Esophagus squamous epithelium (tissue), 5 donors: ENCODE data around the gene MEIS1. TPM values are rescaled to one million over a fixed set of nuclear protein-coding genes. Genes with fewer than 3 reads are reported as not detected.

Experiments
- DNase-seq: peaks from one replicate; lab custom pipeline; 2025; lab: John Stamatoyannopoulos, UW
- H3K27ac ChIP-seq, 4 donors: fragments of 200-600 bp; sonication (generic); one replicate each; pipeline ENCODE4 v1.5.1; 2016 to 2019; ENCODE audit warnings: mild to moderate bottlenecking in 1 of 4
- H3K27me3 ChIP-seq, 4 donors: fragments of 200-600 bp; sonication (generic); 1 replicate in 3 of 4; 2 replicates in 1 of 4; pipeline versions ENCODE4 v1.5.1 to v1.6.0; 2017 to 2021; ENCODE audit warnings: antibody characterized with exemption in 1 of 4
- H3K36me3 ChIP-seq, 3 donors: fragments of 200-600 bp; sonication (generic); one replicate each; pipeline ENCODE4 v1.5.1; 2016 to 2019
- H3K4me1 ChIP-seq, 3 donors: fragments of 200-600 bp; sonication (generic); one replicate each; pipeline ENCODE4 v1.5.1; 2017 to 2019
- H3K4me3 ChIP-seq, 4 donors: fragments of 200-600 bp; sonication (generic); 1 replicate in 3 of 4; 2 replicates in 1 of 4; pipeline ENCODE4 v1.5.1; 2016 to 2019; ENCODE audit warnings: mild to moderate bottlenecking in 2 of 4, moderate library complexity in 1 of 4
- H3K9me3 ChIP-seq, 3 donors: fragments of 200-600 bp; sonication (generic); one replicate each; pipeline ENCODE4 v1.5.1; 2016 to 2019
- POLR2A ChIP-seq, 4 donors: fragments of 450-650 bp; IDR thresholded peaks; one replicate each; pipeline ENCODE4 v1.6.1; 2017; ENCODE audit warnings: antibody characterized with exemption in 4 of 4, mild to moderate bottlenecking in 4 of 4, moderate library complexity in 3 of 4
- WGBS, 2 donors: methylation state at CpG; one replicate each; pipeline ENCODE4 v1.1.5; 2018; 5-methylcytosine and 5-hydroxymethylcytosine counted together
- intact Hi-C: fragments of 100-400 bp; cut with DNase I; formaldehyde crosslinking; loops from one replicate; pipeline ENCODE4 v1.15.0; 2022
- total RNA-seq, 4 donors: library from RNA; depleted of rRNA; stranded (reverse); fragments of >200 nt; gene quantifications; one replicate each; pipeline ENCODE4 v1.1.0, GENCODE V29; 2016
- TF ChIP-seq, protein P1 (sequence below), 6 experiments: fragments of 450-650 bp in 4 of 6; fragments of 200-600 bp in 2 of 6; sonication (generic) in 2 of 6; IDR thresholded peaks; one replicate each; pipeline ENCODE4 v1.5.1; 2016 to 2019; ENCODE audit warnings: antibody characterized with exemption in 6 of 6, mild to moderate bottlenecking in 4 of 6, moderate library complexity in 4 of 6
- donor health status: DM: yes; HTN: yes; CAD: no.

Gene MEIS1
- total RNA-seq, 4 donors from 2014 or later, result 17.8 to 56.1 (median 28.5) TPM

- peaks cover 0 to 38% (median 9%) of the 10 kb centered on the region in 3 donors for H3K4me1 ChIP-seq
- 83 to 93% methylated on average over 1 of the region's 1 CpG for WGBS, 2 donors
- DNase-seq, result no peak
- TF ChIP-seq POLR2A (IDR thresholded peaks at IDR 0.05), result no peak
- TF ChIP-seq, protein P1, sequence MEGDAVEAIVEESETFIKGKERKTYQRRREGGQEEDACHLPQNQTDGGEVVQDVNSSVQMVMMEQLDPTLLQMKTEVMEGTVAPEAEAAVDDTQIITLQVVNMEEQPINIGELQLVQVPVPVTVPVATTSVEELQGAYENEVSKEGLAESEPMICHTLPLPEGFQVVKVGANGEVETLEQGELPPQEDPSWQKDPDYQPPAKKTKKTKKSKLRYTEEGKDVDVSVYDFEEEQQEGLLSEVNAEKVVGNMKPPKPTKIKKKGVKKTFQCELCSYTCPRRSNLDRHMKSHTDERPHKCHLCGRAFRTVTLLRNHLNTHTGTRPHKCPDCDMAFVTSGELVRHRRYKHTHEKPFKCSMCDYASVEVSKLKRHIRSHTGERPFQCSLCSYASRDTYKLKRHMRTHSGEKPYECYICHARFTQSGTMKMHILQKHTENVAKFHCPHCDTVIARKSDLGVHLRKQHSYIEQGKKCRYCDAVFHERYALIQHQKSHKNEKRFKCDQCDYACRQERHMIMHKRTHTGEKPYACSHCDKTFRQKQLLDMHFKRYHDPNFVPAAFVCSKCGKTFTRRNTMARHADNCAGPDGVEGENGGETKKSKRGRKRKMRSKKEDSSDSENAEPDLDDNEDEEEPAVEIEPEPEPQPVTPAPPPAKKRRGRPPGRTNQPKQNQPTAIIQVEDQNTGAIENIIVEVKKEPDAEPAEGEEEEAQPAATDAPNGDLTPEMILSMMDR (IDR thresholded peaks at IDR 0.05), result no peak
- intact Hi-C loops, result no loop called here
- no peak overlapping the region for H3K27ac ChIP-seq
- no peaks in the 10 kb centered on the region for H3K9me3 ChIP-seq
- peaks cover 0 to 62% (median 0%) of the 10 kb centered on the region in 3 donors for H3K36me3 ChIP-seq
- no peak overlapping the region for H3K4me3 ChIP-seq
- no peaks in the 10 kb centered on the region for H3K27me3 ChIP-seq
These were observed 94.2 kb downstream of the MEIS1 start for GRCh38 chr2:66528974-66529724.

DNA sequence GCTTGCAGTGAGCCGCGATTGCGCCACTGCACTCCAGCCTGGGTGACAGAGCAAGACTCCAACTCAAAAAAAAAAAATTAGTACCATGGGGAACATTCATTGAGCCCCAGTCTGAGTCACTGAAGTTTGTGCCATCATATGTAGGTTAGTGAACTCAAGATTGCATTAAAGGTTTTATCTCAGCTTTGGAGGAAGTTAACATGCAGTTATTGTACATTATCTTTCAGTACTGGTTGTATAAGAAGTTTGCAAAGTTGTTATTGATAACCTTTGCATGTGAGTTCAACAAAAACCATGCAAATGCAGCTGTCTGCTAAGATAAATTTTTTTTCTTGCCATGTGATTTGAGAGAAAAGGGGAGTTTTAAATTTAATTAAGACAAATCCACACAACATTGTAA is 95.7 kb downstream of the MEIS1 start:
- peaks cover 0 to 56% (median 0%) of the 10 kb centered on the region in 3 donors for H3K36me3 ChIP-seq
- H3K9me3 ChIP-seq, result no peaks in the 10 kb centered on the region
- TF ChIP-seq, protein P1 (IDR thresholded peaks at IDR 0.05), result no peak
- TF ChIP-seq POLR2A (IDR thresholded peaks at IDR 0.05), result no peak
- intact Hi-C loops, result no loop called here
- H3K27ac ChIP-seq, result no peak overlapping the region
- H3K27me3 ChIP-seq, result no peaks in the 10 kb centered on the region
- H3K4me1 ChIP-seq, result peaks cover 0 to 44% (median 7%) of the 10 kb centered on the region in 3 donors
- DNase-seq, result no peak
- H3K4me3 ChIP-seq, result no peak overlapping the region
- WGBS, 2 donors, result 87 to 91% methylated on average over 3 of the region's 3 CpGs

GRCh38 chr2:66531155-66531554 is 96.2 kb downstream of the MEIS1 start:
- TF ChIP-seq POLR2A (IDR thresholded peaks at IDR 0.05), result no peak
- TF ChIP-seq, protein P1 (IDR thresholded peaks at IDR 0.05), result no peak
- Histone ChIP-seq H3K4me3 (no peak overlapping the region), H3K4me1 (peaks cover 0 to 44% (median 6%) of the 10 kb centered on the region in 3 donors), H3K9me3 (no peaks in the 10 kb centered on the region), H3K27ac (no peak overlapping the region), H3K27me3 (no peaks in the 10 kb centered on the region), H3K36me3 (peaks cover 0 to 51% (median 0%) of the 10 kb centered on the region in 3 donors)
- intact Hi-C loops, result no loop called here
- 82 to 86% methylated on average over 1 of the region's 1 CpG for WGBS, 2 donors
- no peak for DNase-seq

GRCh38 chr2:66531567-66531966 is 96.6 kb downstream of the MEIS1 start:
- no peak for DNase-seq
- WGBS, 2 donors, result 80 to 88% methylated on average over 13 of the region's 13 CpGs
- TF ChIP-seq, protein P1 (IDR thresholded peaks at IDR 0.05), result no peak
- TF ChIP-seq POLR2A (IDR thresholded peaks at IDR 0.05), result no peak
- Histone ChIP-seq H3K4me1 (peaks cover 0 to 45% (median 6%) of the 10 kb centered on the region in 3 donors), H3K9me3 (no peaks in the 10 kb centered on the region), H3K36me3 (peaks cover 0 to 46% (median 0%) of the 10 kb centered on the region in 3 donors), H3K27ac (no peak overlapping the region), H3K27me3 (no peaks in the 10 kb centered on the region), H3K4me3 (no peak overlapping the region)
- intact Hi-C loops, result no loop called here
